Coronary artery (tissue), 2 donors: Measurements from ENCODE around the gene MUC6.

ENCODE experiments used
- DNase-seq: peaks from one replicate; pipeline ENCODE4 v3.0.0-alpha.2; 2017; ENCODE audit warnings: low spot score
- H3K27ac ChIP-seq, 2 donors: fragments of 200-600 bp; sonication (generic); one replicate each; pipeline ENCODE4 v1.5.1; 2016 to 2019
- H3K4me3 ChIP-seq: fragments of 200-600 bp; sonication (generic); 2 replicates; pipeline ENCODE4 v1.5.1; 2016; ENCODE audit warnings: mild to moderate bottlenecking, moderate library complexity
- TF ChIP-seq, protein P1 (sequence below): fragments of 200-600 bp; sonication (generic); IDR thresholded peaks from one replicate; pipeline ENCODE4 v1.5.1; 2019; ENCODE audit warnings: antibody characterized with exemption

MUC6 gene

DNA sequence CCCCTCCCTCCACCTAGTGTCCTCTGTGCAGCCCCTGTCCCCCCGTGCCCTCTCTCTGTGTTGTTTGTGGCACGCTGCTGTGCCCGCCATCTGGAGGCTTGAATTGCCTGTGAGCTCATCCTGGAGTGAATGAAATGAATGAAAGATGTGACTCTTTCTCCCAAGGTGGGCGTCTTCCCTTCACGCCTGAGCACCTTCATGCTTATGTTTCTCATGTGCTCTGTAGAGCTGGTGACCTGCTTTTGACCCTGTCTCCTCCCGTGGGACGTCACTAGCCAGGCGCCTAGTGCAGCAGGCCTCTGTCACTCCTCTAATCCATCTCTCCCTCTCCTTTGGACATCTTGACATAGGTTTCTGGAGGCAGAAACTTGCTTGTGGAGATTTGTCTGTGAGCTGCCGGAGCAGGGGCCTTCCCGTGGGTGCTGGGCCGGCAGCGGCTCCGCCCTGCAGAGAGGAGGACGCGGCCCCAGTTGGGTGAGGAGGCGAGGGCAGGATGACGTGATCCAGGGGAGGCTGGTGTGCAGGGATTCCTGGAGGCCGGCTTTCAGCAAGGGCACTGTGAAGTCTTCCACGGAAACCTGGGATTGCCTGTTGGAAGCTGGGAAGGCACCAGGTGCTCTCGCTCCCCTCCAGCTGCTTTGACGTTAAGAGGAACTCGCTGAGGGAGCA is 40.6 kb downstream of the MUC6 start:
- Histone ChIP-seq H3K4me3 (no peak overlapping the region), H3K27ac (no peak overlapping the region)
- no peak for DNase-seq
- TF ChIP-seq, protein P1, sequence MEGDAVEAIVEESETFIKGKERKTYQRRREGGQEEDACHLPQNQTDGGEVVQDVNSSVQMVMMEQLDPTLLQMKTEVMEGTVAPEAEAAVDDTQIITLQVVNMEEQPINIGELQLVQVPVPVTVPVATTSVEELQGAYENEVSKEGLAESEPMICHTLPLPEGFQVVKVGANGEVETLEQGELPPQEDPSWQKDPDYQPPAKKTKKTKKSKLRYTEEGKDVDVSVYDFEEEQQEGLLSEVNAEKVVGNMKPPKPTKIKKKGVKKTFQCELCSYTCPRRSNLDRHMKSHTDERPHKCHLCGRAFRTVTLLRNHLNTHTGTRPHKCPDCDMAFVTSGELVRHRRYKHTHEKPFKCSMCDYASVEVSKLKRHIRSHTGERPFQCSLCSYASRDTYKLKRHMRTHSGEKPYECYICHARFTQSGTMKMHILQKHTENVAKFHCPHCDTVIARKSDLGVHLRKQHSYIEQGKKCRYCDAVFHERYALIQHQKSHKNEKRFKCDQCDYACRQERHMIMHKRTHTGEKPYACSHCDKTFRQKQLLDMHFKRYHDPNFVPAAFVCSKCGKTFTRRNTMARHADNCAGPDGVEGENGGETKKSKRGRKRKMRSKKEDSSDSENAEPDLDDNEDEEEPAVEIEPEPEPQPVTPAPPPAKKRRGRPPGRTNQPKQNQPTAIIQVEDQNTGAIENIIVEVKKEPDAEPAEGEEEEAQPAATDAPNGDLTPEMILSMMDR = no peak

DNA sequence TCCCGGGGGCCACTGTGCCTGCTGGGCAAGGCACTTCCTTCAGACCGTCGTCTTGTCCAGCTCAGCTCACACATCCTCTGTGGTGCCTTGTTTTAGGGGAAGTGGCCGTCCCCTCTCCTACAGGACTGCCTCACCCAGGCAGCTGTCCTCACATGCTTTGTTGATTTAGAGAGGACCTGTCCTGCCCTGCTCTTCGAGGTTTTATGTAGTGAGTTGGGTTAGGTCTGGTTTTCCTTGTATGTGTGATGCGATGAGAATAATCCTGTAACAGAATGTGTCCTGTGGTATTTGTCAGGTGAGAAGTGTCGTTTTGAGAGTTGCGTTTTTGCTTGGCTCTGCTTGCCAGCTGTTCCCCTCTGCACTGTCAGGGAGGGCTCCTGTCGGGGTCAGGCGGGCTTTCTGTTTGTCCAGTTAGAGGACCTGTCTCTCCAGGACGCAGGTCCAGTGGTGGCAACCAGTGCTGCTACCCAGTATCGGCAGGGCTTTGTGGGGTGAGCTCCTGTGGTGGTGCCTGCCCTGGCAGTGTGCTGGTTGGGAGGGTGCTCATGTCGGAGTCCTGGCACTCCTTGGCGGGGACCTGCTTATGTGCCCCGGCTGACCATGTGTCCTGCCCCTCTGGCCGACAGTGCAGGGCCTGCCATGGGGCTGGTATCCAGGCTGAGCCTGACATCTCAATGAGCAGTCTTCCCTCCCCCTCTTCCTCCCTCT is 41.3 kb downstream of the MUC6 start:
- DNase-seq = no peak
- H3K4me3 ChIP-seq = no peak overlapping the region
- no peak overlapping the region for H3K27ac ChIP-seq
- TF ChIP-seq, protein P1 = no peak

DNA sequence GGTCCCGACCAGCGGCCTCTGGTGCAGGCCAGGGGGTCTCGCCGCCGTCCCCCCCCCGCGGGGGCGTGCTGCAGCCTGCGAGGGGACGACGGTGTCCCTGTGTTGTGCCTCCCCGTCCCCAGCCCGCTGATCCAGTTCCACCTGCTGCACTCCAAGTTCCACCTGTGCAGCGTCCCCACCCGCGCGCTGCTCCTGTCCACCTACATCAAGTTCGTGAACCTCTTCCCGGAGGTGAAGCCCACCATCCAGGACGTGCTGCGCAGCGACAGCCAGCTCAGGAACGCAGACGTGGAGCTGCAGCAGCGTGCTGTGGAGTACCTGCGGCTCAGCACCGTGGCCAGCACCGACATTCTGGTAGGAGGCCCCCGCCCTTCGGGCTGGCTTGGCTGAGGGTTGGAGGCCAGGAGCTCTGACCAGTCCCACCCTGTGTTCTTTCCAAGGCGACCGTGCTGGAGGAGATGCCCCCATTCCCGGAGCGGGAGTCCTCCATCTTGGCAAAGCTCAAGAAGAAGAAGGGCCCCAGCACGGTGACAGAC is 42.8 kb downstream of the MUC6 start:
- no peak overlapping the region for H3K27ac ChIP-seq
- no peak for DNase-seq
- TF ChIP-seq, protein P1 = no peak
- no peak overlapping the region for H3K4me3 ChIP-seq

DNA sequence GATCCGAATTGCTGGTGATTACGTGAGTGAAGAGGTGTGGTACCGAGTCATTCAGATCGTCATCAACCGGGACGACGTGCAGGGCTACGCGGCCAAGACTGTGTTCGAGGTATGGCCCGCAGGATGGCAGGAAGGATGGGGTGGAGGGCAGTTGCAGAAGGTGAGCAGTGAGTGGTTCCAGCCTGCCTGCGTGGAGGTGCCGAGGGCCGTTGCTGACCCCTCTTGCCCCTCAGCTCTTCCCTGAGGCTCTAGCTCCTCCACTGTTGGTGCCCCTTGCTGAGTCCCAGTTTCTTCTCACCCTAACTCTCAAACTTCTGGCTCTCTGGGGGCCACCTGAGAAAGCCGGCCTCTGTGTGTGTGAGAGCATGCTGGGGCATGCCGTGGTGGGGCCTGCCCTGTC is 43.9 kb downstream of the MUC6 start:
- TF ChIP-seq, protein P1 = no peak
- no peak overlapping the region for H3K27ac ChIP-seq
- DNase-seq = no peak
- H3K4me3 ChIP-seq = no peak overlapping the region

DNA sequence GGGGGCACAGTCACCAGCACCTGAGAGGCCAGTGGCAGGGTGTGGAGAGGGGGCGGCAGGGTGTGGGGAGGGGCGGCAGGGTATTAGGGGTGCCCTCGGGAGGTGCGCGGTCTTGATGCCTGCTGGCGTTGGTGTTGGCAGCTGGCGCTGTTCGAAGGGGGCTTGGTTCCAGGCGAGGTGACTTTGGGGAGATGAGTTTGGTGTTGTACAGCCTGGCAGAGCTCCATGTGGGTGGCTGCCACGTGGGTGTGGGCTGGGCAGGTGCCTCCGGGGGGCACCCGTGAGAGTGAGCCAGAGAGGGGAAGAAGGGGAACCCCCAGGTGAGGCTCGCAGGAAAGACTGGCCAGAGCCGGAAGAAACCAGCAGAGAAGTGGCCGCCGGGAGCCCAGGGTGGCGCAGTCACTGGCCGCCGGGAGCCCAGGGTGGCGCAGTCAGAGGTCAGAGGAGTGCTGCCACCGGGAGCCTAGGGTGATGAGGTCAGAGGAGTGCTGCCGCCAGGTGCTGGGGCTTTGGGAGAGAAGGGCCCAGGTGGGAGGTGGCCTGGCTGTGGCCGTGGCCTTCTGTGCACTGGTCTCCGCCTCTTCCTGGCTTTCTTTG is 44.7 kb downstream of the MUC6 start:
- TF ChIP-seq, protein P1 = no peak
- H3K27ac ChIP-seq = no peak overlapping the region
- no peak overlapping the region for H3K4me3 ChIP-seq
- DNase-seq = no peak

DNA sequence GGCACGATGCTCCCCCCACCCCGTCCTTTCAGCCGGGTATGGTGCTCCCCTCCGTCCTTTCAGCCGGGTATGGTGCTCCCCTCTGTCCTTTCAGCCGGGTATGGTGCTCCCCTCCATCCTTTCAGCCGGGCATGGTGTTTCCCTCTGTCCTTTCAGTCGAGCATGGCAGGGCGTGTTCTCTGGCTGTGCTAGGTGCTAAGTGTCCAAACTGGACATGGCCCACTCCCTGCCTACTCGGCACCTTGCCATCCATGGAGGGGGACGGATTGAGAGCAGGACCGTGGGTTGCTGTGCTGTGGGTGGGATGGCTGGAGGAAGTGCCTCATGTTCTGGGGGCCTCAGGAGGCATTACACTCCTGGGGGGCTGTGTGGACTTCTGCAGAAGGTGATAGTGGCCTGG is 45.5 kb downstream of the MUC6 start:
- Histone ChIP-seq H3K27ac (no peak overlapping the region), H3K4me3 (no peak overlapping the region)
- TF ChIP-seq, protein P1 = no peak
- no peak for DNase-seq
